ENCODE measurements around the gene RPS15A.

RPS15A gene

DNA sequence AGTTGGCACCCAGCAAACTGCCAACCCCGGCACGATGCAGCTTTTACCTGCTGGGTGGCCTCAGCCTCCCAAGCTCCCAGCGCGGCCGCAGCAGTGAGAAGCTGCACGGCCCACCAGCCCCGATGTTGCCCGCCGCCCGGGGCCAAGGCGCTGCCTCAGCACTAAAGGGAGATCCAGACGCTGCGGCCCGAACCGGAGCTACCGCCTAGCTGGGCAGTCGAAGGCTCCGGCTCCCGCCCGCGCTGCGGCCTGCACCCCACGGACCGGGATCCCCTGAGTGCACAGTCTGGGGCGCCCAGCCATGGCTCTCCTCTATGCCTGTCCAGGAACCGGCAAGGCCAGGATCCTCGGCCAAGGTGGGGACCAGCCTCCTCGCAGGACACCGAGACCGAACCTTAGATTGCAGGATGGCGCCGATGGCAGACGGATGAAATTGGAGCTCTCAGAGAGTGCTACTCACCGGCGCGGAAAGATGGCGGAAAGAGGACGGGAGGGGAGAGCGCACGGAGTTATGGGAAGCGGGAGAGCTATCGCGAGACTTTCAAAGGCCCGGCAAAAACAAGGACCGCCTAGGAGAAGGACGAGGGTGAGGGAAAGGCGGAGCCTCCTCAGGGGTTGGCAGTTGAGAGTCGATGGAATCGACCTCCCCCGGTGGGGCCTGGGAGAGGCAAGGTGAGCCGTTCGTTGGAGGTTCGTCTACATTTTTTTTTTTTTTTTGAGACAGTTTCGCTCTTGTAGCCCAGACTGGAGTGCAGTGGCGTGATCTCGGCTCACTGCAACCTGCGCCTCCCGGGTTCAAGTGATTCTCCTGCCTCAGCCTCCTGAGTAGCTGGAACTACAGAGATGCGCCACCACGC is at the start of gene RPS15A:
RPS15A (minus strand) TSS at position 485 of the 857 bp plus-strand sequence. CDS start 1,221 bp downstream, outside the sequence.
- peak; percentile 98 for DNase-seq (ENCODE audit: low spot score)

DNA sequence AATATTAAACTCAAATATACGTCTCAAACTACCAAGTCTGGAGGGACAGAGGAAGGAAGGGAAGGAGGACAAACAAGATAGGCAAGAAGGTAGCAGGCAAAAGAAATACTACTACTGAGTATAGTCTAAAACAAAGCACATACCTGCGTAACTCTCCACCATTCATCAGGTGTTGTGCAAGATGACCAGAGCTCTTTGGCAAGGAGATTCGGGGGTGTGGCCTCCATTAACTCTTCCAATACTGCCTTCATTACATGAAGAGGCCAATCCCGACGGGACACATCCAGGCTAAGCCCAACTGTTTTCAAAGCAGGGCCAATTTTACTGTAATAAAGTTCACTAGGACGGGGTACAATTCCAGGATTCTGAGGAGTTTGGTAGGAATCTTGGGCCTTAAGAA is 49.4 kb upstream of the RPS15A start:
- no peak for DNase-seq (ENCODE audit: low spot score)

DNA sequence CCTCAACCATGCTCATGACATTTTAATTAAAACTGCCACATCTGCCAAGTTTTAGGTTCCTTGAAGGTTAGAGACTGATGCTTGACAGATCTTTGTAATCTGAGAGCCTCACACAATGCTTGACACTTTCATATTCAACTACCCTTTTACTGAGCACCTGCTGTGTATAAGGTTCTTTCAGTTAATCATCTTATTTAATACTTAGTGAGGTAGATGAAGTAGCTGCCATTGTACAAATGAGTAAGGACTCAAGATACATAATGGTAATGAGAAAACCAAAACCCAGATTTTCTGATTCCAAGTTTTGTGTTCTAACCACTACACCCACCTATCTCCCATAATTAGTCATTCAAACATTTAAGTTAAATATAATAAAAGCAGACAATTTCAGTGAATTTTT is 46.6 kb upstream of the RPS15A start:
- DNase-seq (ENCODE audit: low spot score): no peak

DNA sequence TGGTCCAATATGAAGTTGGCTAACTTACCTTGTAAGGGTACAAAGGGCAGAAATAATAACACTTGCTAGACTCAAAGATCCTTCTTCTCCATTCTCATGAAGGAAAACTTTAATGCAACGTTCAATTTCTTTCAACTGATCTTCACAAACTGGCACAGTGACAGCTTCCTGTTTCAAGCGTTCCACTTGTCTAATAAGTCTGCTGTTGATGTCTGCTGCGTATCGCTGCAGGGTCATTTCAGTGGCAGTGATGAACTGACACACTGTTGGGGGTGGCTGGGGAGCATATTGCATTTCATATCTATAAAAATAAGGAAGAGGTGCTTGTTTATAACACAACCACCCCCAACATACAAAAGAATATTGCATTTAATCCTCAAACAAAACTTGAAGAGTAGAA is 44.7 kb upstream of the RPS15A start:
- no peak for DNase-seq (ENCODE audit: low spot score)

DNA sequence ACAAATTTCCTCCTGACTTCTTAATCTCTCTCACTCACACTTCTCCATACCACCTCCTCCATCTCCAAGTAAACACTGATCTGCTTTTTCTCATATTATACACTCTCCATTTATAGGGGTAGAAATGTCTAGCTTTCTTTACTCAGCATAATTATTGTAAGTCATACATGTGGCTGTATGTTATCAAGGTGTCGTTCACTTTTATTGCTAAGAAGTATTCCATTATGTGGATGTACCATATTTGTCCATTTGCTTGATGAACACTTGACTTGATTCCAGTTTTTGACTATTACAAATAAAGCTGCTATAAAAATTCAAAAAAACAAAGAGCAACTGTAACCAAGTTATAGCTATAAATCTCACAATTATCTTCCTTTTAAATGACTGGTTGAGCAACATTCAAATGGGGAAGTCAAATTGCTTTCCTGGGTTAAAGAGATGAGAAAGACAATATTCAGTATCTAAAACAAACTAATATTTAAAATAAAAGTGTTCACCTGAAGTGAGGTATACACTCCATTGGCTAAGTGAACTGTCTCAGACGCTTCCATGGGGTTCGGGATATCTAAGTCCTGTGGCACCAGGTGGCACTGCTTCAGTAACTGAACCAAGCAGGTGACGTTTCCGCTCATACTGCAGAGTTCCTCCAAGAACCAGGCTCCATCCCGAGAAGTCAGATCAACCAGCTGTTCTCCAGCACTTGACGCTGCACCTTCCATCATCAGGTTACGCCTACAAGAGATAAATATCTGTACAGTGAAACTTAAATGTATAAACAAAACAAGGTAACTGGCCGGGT is 43.8 kb upstream of the RPS15A start:
- DNase-seq (ENCODE audit: low spot score): no peak

DNA sequence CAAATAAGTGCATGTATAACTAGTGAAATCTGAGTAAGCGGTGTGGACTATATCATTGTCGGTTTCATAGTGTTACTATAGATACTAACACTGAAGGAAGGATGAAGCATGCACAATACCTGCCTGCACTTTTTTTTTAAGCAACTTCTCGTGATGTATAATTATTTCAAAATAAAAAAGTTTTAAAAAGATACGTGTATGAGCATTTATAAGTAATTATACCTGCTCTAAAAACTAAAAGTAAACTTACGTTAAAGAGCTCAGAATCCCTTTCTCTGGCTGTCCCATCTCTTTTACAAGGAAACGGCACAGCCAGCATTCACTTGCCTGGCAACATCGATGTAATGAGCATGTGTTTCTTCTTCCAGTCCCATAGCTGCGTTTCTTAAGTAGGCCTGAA is 42.5 kb upstream of the RPS15A start:
- DNase-seq (ENCODE audit: low spot score): no peak

DNA sequence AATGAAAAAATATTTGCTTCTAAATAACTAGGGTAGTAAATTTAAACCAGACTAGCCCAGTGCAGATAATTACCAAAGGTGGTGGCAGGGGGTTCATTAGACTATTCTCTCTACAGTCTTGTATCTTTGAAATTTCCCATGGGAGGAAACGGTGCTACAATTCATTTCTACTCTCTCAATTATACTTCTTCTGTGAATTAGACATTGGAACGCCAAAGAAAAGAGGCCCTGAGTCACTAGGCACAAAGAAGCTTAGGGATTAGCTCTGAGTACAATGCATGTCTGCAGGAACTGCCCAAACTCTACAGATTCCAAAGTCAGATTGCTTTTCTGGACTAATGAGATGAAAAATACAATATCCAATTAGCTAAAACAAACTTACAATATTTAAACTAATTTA is 41.9 kb upstream of the RPS15A start:
- no peak for DNase-seq (ENCODE audit: low spot score)

DNA sequence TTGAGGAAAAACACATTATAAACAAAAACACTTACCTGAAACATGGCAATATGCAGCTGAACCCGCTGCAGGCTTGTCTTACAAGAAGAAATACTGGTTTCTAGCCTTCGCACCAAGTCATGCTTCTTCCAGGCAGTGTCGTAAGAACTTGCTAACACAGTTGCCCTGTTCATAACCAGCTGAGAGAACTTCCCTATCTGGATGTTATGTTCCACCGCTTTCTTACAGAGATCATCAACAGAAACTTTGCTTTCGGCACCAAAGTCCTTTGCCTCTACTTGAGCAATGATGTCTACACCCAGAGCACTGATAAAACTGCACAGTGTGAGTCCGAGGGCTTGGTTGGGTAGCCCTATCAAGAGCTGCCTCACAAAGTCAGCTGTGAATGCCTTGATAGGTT is 39.1 kb upstream of the RPS15A start:
- DNase-seq (ENCODE audit: low spot score): no peak

DNA sequence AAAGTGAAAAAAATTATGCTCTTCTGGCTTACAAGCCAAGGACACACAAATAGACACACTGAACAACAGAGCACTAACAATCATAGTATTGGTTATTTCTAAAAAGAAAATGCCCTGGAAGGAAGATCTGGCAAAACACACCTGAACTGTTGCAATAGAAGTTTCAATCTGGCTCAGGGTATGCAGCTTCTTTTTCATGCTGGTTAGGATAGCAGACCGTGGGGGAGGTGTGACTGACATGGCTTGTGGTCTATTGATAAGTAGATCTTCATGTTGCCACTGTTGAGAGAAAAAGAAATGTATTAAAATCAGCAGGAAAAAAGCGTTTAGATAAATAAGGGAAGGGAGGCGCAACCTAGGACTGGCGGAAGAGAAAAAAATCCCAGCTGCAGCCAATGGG is 37.8 kb upstream of the RPS15A start:
- DNase-seq (ENCODE audit: low spot score): no peak

DNA sequence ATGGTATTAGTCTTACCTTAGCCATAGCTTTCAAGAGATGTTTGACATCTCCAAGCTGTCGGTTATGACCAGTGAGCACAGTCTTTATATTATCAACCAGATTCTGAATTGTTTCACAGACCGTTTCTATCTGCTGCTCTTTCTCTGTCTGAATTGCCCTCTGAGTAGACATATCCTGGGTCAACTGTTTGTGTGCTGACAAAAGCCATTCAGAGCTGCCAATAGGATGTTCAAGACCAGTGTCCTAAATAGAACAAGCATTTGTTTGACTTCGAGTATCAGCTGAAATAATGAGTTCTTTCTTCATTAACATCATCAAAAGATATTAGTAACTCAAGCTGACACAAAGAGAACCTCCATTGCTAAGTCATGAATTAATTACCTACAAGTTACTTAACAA is 26.2 kb upstream of the RPS15A start:
- no peak for DNase-seq (ENCODE audit: low spot score)

DNA sequence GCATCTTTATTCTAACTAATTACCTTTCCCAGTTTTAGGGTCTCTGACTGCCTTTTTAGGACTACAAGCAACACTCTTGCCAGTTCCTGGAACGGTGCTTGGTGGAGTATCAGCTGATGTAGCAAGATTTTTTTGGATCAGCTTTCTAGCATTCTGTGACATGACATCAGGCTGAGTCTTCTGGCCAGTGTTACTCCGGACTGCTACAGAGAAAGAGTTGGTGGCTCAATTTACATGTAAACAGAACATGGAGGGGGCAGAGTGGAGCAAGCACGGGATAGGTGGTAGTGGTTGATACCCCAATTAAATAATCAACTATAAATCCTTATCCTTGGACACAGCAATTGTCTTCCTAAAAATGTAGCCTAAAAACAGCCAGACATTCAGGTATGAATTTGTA is 21.8 kb upstream of the RPS15A start:
- DNase-seq (ENCODE audit: low spot score): no peak

DNA sequence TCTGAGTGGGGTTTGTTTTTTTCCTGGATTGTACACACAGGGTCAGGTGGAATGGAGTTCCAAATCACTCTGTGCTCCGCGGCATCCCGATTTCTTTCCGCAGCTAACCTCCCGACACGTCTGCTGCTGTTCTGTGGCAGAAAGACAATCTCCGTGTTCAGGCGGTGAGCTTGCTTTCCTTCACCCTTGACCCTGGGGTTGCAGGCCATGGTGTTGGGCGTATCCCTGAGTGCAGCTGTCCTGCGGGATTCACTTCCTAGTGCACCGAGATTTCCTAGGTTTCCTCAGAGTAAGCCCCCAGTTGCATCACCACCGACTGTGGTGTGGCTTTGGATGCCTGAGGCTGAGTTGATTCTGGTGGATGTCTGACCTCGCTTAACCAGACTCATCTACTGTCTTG is 19.0 kb upstream of the RPS15A start:
- no peak for DNase-seq (ENCODE audit: low spot score)

DNA sequence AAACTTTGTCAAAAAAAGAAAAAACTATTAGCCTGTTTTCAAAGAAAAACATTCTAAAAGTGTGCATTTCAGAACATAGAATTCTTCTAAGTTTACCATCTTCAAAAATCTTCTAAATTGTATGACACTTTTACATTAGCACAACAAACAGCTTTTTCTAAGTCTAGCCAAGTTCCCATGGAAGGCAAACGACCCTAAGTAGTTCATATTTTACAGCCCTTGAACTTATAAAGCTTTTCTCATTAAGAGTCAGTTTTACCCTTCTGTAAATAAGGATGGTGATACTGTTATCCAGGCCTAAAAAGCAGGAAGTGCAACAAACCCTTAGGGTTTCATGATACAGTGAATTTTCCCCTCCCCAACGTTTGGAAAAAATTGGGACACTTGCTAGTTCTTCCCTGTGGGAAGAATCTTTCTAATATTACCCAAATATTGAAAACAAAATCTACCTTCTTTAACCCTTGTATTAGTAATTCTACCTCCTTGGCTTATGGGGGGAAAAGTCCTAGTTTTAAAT is 15.2 kb upstream of the RPS15A start:
- no peak for DNase-seq (ENCODE audit: low spot score)

DNA sequence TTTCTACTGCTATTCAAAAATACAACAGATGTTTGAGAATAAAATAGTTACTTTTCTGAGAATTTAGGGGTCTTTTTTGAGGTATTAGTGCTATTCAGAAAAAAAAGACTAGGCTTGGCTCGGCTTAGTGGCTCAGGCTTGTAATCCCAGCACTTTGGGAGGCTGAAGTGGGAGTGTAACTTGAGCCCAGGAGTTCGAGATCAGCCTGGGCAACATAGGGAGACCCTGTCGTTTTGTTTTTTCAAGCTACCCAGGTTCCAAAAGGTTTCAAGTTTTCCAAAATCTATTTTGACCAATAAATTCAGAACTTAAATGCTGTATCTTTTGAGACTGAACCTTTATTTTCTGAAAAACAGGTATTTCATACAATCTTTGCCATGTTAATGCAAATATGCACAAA is 14.4 kb upstream of the RPS15A start:
- no peak for DNase-seq (ENCODE audit: low spot score)

DNA sequence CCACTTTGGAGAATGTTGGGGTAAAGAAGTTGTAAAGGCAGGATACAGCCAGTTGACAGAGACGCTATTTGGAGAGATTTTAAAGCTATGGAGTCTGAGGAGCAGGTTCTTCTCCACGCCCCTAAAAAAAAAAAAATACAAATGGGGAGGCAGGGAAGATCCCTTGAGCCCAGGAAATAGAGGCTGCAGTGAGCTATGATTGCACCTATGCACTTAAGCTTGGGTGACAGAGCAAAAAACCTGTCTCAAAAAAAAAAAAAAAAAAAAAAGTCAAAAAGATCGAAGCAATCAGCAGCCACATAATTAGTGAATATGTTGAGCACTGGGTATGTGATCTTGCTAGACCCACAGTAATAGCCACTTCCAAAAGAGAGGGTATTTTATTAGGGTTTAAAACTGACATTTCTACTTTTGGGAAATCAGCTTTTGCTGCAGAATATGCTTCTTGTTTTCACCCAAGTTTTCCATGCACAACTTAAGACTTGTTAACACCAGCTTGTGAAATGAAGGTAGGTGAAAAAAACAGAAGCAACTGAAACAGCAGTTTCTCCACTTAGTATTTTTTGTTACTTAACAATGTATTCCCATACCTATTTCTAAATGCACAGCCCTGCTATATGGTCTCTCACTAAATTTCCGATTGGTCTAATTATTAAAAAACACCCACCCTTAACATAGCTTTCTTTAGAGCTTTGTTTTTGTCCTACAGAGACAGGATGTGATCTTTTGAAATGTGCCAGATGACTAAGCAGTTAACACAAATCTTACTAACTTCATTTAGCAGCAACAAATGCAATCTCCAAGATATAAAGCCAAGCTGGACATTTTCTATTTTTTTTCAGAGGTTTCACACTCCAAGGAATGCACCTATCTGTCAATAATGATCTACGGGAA is 13.7 kb upstream of the RPS15A start:
- DNase-seq (ENCODE audit: low spot score): peak; percentile 22

DNA sequence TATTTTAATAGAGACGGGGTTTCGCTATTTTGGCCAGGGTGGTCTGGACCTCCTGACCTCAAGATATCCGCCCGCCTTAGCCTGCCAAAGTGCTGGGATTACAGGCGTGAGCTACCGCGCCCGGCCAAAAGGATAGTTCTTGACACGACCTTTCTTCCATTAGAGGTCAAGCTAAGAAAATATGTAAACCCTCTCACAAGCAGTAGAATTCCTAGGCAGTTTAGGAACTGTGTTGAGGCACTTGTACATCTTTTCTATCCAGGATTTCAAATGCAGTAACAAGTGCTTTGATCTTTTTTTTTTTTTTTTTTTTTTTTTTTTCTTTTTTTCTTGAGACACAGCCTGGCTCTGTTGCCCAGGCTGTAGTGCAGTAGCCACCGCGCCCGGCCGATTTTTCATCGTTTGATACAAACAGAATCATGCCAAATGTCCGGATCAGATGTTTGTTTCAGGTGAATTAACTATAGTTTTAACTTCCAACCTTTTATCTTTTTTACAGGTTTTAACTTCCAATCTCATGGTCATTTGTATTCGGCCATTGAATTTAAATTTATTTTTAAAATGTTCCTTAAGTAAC is 12.7 kb upstream of the RPS15A start:
- no peak for DNase-seq (ENCODE audit: low spot score)

DNA sequence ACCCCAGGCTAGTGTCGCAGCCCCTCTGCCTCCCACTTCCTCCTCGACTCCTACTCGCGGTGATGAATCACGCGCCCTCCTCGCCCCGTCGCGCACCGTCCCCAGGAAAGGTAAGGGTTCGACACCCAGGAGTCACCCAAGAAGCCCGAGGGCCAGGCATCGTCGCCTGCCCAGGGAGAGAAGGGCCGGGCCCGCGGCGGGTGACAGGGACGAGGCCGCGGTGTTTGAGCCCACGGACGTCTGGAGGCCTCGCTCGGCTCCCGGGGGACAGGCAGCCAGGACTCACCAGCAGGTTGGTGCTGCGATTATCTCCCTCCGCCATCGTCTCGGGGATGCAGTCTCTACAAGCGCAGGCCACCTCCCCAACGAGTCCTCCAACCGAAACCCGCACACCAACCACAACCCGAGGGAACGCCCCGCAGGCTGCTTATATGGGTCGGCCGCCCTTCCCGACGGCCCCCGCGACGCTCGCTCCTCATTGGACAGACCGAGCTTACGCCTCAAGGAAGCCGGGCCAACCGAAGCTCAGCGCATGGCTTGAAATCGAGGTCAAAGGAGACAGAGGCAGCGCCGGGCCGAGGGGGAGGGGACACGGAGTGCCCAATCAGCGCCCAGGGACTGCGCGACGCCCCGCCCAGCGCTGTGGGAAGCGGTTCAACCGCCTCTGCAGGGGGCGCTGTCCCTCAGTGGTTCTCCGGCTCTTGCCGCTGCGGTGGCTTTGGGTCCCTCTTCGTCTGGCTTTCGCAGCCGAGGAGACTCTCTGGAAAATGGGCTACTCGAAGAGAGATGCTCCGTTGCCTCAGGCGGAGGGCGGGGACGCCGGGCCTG is 11.2 kb upstream of the RPS15A start, which contains the start of gene ARL6IP1:
ARL6IP1 (minus strand) TSS at position 405 of the 828 bp plus-strand sequence; CDS start at position 322, 83 bp downstream.
- peak; percentile 99 for DNase-seq (ENCODE audit: low spot score)

DNA sequence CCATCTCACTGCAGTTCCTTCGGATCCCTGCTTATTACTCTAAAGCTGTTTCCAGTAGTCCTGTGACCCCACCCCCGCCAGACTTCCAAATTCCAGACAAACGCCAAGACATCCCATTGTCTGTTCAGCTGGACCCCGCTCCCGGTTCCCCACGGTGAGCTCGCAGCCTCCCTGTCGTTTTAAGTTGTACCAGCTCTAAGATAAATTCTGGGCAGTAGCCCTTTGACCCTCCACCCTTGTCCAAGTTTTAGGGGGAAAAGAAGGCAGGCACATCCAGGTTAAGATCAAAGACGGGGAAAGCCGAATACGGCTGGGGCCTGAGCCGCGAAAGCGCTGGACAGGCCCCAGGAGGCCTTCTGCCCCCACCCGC is 10.6 kb upstream of the RPS15A start:
- peak; percentile 48 for DNase-seq (ENCODE audit: low spot score)

DNA sequence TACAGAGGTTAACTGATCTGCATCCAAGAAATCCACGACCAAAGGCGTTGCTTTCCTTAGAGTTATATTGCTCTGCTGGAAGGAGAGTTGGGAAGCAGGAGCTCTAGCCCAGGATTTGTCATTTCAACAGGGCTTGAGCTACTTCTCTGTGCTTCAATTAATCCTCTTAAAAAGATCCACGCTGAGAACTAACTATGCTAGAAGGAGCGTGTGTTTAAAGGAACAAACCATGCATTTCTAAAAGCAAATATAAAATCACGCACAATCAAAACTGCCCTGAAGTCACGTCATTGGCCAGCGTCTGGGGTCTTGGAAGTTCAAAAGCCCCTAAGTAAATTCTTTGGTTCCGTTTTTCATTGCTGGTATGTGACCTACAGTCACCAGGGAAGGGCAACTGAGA is 10.2 kb upstream of the RPS15A start:
- no peak for DNase-seq (ENCODE audit: low spot score)

DNA sequence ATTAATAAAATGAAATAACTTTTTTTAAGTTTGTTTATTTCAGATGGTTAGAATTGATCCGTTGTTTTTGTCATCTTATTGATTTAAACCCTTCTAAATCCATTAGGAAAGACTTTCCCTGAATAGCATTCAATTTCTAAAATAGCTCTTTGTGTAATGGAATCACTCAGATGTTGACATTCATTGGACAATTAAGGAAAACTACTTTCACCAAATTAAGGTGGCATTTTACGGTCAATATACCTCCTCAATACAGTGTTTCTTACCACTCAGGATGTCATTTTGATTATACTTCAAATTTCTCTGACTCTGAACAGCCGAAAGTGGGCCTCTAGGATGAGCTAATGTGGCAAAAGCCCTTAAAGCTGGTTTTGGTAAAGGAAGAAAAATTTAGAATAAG is 9.4 kb upstream of the RPS15A start:
- DNase-seq (ENCODE audit: low spot score): no peak

DNA sequence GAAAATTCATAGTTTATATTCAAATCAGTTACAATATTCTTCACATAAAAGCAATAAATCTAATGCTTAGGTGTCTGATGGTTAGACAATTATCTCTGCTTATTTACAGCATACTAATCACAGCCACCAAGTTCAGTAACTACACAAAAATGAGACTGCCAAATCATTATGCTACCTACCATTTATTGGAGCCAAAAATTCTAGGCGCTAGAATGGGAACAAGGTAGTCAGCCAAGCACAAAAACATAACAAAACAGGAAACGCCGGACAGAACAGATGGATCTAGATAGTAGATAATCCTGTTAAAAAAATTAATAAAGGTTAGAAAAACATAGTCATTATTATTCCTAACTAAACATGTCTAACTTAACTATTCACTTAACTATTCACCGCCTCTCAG is 7.6 kb upstream of the RPS15A start:
- no peak for DNase-seq (ENCODE audit: low spot score)

All from GM03348 (cell line).